Vagina (tissue), 2 donors: ENCODE data around the gene RAB44. TPM values are rescaled to one million over a fixed set of nuclear protein-coding genes. Genes with fewer than 3 reads are reported as not detected.

Experiments
- DNase-seq, 2 donors: peaks; one replicate each; pipeline ENCODE4 v3.0.0-alpha.2; 2017; ENCODE audit errors: extremely low spot score in 2 of 2
- H3K27ac ChIP-seq: fragments of 200-600 bp; sonication (generic); one replicate; pipeline ENCODE4 v1.5.1; 2019
- H3K27me3 ChIP-seq: fragments of 200-600 bp; sonication (generic); one replicate; pipeline ENCODE4 v1.5.1; 2019
- H3K36me3 ChIP-seq, 2 donors: fragments of 200-600 bp; sonication (generic); one replicate each; pipeline ENCODE4 v1.5.1; 2017 to 2019
- H3K4me1 ChIP-seq: fragments of 200-600 bp; sonication (generic); one replicate; pipeline ENCODE4 v1.5.1; 2019
- H3K4me3 ChIP-seq, 2 donors: fragments of 200-600 bp; sonication (generic); 1 replicate in 1 of 2; 2 replicates in 1 of 2; pipeline ENCODE4 v1.5.1; 2016 to 2019
- H3K9me3 ChIP-seq: fragments of 200-600 bp; sonication (generic); one replicate; pipeline ENCODE4 v1.5.1; 2019
- POLR2A ChIP-seq, 2 donors: fragments of 450-650 bp; IDR thresholded peaks; one replicate each; pipeline ENCODE4 v1.6.1; 2017; ENCODE audit warnings: antibody characterized with exemption in 2 of 2, mild to moderate bottlenecking in 2 of 2, moderate library complexity in 2 of 2
- POLR2AphosphoS5 ChIP-seq, 2 donors: sonication (generic); formaldehyde crosslinking; IDR thresholded peaks; one replicate each; pipeline ENCODE4 v1.9.0; 2017; ENCODE audit warnings: antibody characterized with exemption in 2 of 2, mild to moderate bottlenecking in 2 of 2, low read depth in 1 of 2; ENCODE audit not compliant: insufficient read depth in 1 of 2
- intact Hi-C: fragments of 100-400 bp; cut with DNase I; formaldehyde crosslinking; loops from one replicate; pipeline ENCODE4 v1.15.1; 2023
- total RNA-seq: library from RNA; depleted of rRNA; stranded (reverse); fragments of >200 nt; gene quantifications from one replicate; pipeline ENCODE4 v1.2.3, GENCODE V29; 2016
- TF ChIP-seq, protein P1 (sequence below), 3 experiments: fragments of 450-650 bp in 2 of 3; fragments of 200-600 bp in 1 of 3; sonication (generic) in 1 of 3; IDR thresholded peaks; one replicate each; pipeline ENCODE4 v1.5.1; 2017 to 2019; ENCODE audit warnings: antibody characterized with exemption in 3 of 3, mild to moderate bottlenecking in 2 of 3, moderate library complexity in 2 of 3

Gene RAB44
- total RNA-seq, 1 donor from 2014 or later: 0.49 TPM

DNA sequence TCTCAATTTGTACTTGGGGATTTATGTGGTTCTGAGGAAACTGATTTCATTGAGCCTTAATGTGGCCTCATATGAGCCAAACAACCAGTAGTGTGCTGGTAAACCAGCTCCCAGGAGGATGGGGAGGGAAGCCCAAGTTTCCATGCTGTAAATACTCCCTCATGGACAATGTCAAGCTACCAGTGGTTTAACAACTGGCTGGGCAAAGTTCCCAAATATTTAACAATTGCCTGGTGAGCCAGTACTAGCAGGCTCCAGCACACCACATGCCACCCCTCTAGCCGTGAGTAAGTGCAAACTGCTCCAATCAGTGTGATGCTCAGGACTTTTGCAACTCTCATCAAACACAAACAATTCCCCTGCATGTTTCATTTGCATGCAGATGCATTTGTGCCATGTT, 38.4 kb upstream of the RAB44 start:
- Histone ChIP-seq H3K27me3 (no peaks in the 10 kb centered on the region), H3K36me3 (no peaks in the 10 kb centered on the region), H3K4me1 (peaks cover 27% of the 10 kb centered on the region), H3K9me3 (no peaks in the 10 kb centered on the region), H3K4me3 (no peak overlapping the region), H3K27ac (no peak overlapping the region)
- intact Hi-C loops: no loop called here
- no peak for DNase-seq
- TF ChIP-seq, protein P1, sequence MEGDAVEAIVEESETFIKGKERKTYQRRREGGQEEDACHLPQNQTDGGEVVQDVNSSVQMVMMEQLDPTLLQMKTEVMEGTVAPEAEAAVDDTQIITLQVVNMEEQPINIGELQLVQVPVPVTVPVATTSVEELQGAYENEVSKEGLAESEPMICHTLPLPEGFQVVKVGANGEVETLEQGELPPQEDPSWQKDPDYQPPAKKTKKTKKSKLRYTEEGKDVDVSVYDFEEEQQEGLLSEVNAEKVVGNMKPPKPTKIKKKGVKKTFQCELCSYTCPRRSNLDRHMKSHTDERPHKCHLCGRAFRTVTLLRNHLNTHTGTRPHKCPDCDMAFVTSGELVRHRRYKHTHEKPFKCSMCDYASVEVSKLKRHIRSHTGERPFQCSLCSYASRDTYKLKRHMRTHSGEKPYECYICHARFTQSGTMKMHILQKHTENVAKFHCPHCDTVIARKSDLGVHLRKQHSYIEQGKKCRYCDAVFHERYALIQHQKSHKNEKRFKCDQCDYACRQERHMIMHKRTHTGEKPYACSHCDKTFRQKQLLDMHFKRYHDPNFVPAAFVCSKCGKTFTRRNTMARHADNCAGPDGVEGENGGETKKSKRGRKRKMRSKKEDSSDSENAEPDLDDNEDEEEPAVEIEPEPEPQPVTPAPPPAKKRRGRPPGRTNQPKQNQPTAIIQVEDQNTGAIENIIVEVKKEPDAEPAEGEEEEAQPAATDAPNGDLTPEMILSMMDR (IDR thresholded peaks at IDR 0.05): no peak
- TF ChIP-seq POLR2AphosphoS5 (IDR thresholded peaks at IDR 0.05; ENCODE audit: insufficient read depth in 1 of 2, low read depth in 1 of 2) (peak in 1 of 2 donors; percentile 69), POLR2A (IDR thresholded peaks at IDR 0.05) (no peak)

DNA sequence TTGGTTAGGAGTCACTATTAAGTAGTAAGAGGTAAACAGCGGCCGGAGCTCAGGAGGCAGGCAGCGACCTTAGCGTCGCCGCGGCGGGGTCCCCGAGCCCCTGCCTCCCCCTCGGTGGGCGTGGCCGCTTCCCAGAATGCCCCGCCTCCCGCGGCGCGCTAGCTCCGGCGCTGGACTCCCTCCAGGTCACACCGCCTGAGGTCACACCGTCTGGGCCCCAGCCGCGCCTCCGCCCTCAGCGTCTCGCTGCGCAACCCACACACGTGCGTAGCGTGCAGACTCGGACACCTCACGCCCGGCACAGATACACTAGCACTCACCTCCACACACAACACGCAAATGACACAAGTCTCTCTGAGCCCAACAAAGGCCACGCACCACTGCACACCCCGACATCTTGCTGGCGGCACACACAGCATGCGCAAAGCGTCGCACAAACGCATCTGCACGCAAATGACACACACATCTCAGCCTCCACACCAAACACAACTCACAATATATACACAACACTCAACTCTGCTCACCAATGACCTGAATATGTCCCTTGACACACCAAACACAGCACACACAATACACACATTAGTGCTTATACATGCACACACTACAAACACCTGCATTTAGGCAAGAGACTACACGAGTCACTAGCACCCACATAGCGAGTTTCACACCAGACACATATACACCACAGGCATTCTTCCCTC, 36.7 kb upstream of the RAB44 start:
- Histone ChIP-seq H3K36me3 (no peaks in the 10 kb centered on the region), H3K4me3 (peak overlapping the region; percentile 0 to 7), H3K27me3 (no peaks in the 10 kb centered on the region), H3K4me1 (peaks cover 28% of the 10 kb centered on the region), H3K9me3 (no peaks in the 10 kb centered on the region), H3K27ac (no peak overlapping the region)
- no peak for DNase-seq
- intact Hi-C loops: no loop called here
- TF ChIP-seq POLR2A (IDR thresholded peaks at IDR 0.05) (no peak), POLR2AphosphoS5 (IDR thresholded peaks at IDR 0.05; ENCODE audit: insufficient read depth in 1 of 2, low read depth in 1 of 2) (peak in 1 of 2 donors; percentile 36)

DNA sequence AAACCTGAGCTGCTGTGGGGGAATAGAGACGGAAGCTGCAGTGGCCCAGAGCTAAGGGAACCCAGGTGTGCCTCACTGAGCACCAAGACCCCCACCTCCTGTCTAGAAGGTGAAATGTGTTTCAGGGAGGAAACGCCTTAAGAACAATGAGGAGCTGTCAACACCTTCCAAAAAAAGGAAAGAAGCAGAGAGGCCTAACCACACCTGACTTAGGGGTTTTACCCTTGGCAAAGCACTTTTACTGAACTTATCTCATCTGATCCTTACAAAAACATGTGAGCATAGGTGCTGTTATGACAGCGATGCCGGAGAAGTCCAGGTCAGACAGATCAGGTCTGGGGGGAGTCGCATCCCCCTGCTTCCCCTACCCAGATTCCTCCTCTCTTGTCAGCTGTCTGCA, 35.2 kb upstream of the RAB44 start:
- Histone ChIP-seq H3K4me1 (peaks cover 42% of the 10 kb centered on the region), H3K9me3 (no peaks in the 10 kb centered on the region), H3K36me3 (no peaks in the 10 kb centered on the region), H3K27ac (no peak overlapping the region), H3K4me3 (no peak overlapping the region), H3K27me3 (no peaks in the 10 kb centered on the region)
- TF ChIP-seq POLR2AphosphoS5 (IDR thresholded peaks at IDR 0.05; ENCODE audit: insufficient read depth in 1 of 2, low read depth in 1 of 2) (no peak), POLR2A (IDR thresholded peaks at IDR 0.05) (no peak)
- TF ChIP-seq, protein P1 (IDR thresholded peaks at IDR 0.05): no peak
- DNase-seq: no peak
- intact Hi-C loops: no loop called here

DNA sequence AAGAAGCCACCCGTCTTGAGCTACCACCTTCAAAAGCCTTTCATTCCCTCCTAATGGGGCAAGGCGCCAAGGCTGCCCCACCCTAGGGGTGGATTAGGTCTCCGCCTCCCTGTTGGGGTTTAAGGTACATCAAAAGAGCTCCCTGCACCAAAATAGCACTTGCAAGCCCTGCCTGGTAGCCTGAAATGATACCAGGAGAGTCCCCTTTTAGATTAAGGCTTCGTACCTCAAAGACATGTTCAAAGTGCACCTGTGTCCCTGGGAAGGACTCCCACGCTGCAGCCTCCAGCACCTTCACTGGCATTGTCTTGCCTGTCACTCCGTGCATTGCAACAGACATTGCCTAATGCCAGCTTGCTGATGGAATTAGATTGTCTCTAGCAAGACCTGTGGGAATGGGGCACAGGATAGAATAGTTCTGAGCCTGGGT, 34.8 kb upstream of the RAB44 start:
- Histone ChIP-seq H3K27me3 (no peaks in the 10 kb centered on the region), H3K4me3 (no peak overlapping the region), H3K4me1 (peaks cover 47% of the 10 kb centered on the region), H3K9me3 (no peaks in the 10 kb centered on the region), H3K36me3 (no peaks in the 10 kb centered on the region), H3K27ac (no peak overlapping the region)
- intact Hi-C loops: no loop called here
- no peak for DNase-seq
- TF ChIP-seq POLR2AphosphoS5 (IDR thresholded peaks at IDR 0.05; ENCODE audit: insufficient read depth in 1 of 2, low read depth in 1 of 2) (no peak), POLR2A (IDR thresholded peaks at IDR 0.05) (no peak)
- TF ChIP-seq, protein P1 (IDR thresholded peaks at IDR 0.05): no peak

DNA sequence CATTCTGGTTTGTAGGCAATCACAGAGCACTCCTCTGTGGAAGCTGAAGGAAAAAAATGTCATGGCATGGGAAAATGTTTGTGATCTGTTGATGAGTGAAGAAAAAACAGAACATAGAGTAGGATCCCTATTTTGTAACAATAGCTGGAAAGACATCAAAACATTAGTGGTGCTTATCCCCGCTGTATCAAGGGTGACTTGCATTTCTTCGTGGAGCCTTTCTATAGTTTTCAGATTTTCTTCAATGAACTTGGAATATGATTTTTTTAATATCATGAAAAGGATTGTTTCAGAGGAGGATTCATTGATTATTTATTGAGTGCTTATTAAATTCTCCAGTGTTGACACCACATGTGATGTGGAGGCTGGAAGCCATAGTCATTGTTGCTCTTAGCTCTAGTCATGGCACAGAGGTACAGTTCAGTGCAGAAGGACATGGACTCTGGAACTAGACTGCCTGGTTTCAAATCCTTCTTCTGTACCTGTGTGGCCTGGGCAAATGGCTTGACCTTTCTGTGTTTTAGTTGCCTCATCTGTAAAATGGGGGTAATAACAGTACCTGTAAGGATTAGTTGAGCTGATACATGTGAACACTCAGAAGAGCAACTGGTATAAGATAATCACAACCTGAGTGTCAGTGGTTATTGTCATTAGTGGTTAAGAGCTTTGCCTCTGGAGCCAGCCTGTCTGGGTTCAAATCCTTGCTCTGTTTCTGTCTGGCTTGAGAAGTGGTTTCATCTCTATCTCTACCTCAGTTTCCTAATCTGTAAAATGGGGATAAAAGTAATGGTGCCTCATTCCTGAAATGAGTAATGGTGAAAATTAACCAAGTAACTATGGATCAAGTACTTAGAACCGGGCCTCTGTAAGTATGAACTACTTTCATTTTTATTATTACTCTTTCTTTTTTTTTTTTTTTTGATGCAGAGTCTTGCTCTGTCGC, 33.9 kb upstream of the RAB44 start:
- Histone ChIP-seq H3K27ac (no peak overlapping the region), H3K9me3 (no peaks in the 10 kb centered on the region), H3K4me1 (peaks cover 45% of the 10 kb centered on the region), H3K27me3 (no peaks in the 10 kb centered on the region), H3K4me3 (no peak overlapping the region), H3K36me3 (no peaks in the 10 kb centered on the region)
- intact Hi-C loops: no loop called here
- TF ChIP-seq POLR2A (IDR thresholded peaks at IDR 0.05): no peak
- TF ChIP-seq, protein P1 (IDR thresholded peaks at IDR 0.05): no peak
- no peak for TF ChIP-seq POLR2AphosphoS5 (IDR thresholded peaks at IDR 0.05; ENCODE audit: insufficient read depth in 1 of 2, low read depth in 1 of 2)
- no peak for DNase-seq
